GM18909 (cell line): Measurements from ENCODE around the gene SSC4D.
"Not testable (repeated sequence)": the region's sequence is repeated elsewhere in the genome, so short reads cannot be mapped to it uniquely, and the experiment has no call there.

ENCODE experiments used
- ATAC-seq: cut with Tn5 transposase; IDR thresholded peaks from one replicate; pipeline ENCODE4 v1.9.1; 2021; ENCODE audit warnings: mild to moderate bottlenecking; ENCODE audit not compliant: unreplicated experiment, poor library complexity

The SSC4D gene

DNA sequence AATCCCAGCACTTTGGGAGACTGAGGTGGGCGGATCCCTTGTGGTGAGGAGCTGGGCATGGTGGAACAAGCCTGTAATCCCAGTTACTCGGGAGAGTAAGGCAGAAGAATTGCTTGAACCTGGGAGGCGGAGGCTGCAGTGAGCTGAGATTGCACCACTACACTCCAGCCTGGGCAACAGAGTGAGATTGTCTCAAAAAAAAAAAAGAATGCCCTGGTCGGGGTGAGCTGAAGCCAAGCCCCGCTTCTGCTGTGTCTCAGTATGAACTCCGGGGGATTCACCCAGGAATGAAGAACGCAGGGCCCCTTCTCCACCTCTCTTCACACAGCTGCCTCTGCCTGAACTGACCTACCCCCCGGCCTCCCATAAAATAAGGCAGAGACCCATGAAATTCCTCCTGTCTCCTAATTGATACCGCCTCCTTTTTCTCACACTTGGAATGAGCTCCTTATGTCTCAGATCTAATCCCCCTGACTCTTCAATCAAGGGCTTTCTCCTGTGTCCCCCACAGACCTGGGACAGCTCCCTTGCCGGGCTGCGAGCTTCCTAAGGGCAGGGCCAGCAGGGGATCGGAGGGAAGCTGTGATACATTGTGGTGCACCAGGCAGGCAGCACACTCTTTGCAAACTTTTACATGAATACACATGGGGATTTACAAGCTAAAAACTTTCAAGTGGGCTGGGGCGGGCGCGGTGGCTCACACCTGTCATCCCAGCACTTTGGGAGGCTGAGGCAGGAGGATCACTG, 14.3 kb upstream of the SSC4D start:
- ATAC-seq, result no peak

DNA sequence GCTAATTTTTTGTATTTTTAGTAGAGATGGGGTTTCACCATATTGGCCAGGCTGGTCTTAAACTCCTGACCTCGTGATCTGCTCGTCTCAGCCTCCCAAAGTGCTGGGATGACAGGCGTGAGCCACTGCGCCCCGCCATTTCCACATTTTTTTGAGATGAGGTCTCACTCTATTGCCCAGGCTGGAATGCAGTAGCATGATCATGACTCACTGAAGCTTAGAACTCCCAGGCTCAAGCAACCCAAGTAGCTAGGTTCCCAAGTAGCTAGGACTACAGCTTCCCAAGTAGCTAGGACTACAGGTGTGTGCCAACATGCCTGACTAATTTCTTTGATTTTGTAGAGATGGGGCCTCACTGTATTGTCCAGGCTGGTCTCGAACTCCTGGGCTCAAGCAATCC, 11.6 kb upstream of the SSC4D start:
- ATAC-seq, result not testable (repeated sequence)

DNA sequence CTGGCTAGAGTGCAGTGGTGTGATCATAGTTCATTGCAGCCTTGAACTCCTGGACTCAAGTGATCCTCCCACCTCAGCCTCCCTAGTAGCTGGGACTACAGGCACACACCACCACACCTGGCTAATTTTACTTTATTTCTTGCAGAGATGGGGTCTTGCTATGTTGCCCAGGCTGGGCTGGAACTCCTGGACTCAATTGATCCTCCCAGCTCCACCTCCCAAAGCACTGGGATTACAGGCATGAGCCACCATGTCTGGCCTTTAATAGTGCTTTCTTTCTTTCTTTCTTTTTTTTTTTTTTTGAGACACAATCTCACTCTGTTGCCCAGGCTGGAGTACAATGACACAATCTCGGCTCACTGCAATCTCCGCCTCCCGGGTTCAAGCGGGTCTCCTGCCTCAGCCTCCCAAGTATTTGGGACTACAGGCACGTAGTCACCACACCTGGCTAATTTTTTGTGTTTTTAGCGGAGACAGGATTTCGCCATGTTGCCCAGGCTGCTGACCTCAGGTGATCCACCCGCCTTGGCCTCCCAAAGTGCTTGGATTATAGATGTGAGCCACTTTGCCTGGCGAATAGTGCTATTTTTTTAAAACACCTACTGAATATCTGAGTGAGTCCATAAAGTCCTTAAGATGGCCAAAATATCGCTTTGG, 8.3 kb upstream of the SSC4D start:
- ATAC-seq, result not testable (repeated sequence)

DNA sequence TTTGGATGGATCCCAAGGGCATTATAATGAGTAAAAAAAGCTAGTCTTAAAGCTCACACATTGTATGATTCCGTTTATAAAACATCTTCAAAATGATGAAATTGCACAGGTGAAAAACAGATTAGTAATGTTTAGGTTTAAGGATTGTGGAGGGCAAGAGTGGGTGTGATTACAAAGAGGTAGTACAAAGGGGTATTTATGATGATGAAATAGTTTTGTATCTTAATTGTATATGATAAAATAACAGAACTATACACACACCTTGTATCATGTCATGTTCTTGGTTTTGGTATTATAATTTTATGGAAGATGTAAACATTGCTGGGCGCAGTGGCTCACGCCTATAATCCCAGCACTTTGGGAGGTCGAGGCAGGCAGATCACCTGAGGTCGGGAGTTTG, 2.8 kb upstream of the SSC4D start:
- ATAC-seq, result no peak

DNA sequence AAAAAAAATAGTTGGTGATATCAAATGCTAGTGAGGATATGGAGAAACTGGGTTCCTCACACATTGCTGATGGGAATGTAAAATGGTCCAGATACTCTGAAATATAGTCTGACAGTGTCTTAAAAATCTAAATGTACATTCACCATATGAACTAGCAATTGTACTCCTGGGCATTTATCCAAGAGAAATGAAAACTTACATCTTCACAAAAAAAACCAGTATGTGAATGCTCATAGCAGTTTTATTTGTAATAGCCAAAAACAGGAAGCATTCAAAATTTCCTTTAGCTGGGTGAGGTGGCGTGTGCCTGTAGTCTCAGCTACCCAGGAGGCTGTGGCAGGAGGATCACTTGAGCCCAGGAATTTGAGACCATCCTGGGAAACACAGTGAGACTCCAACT, 2.1 kb upstream of the SSC4D start:
- ATAC-seq, result no peak

DNA sequence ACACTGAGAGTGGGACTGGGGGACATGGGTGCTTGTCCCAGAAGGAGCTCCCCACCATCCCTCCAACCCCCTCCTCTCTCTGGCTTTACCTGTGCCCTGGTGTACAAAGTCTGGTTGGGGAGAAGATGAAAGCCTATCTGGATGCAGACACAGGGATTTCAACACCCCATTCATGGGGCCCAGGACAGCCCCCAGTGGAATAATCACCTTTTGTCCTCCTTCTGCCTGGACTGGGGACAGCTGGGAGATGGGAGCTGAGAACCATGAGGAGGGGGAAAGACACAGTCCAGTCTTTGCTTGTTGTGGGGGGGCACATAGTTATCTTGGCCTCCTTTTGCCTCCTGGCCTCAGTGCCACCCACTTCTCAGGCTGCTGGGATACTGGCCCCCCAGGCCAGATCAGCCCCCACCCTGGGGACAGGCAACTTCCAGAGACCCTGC, 1.4 kb downstream of the SSC4D start:
- ATAC-seq, result no peak

DNA sequence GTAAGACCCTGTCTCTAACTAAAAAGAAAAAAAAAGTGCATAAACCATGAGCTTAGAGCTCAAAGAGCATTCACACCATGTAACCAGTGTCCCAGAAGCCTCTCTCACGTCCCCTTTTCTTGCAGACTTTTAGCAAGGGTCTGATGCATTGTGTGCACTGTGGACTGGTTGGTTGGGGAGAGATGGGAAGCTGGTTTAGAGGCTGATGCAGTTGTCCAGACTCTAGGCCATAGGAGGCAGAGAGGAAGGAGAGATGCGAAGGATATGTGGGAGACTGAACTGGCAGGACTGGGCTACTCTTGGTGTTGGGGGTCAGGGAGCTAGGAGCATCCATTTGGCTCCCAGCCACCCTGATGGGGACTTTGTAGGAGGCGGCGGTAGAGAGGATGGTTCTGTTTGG, 1.8 kb downstream of the SSC4D start:
- ATAC-seq, result no peak

DNA sequence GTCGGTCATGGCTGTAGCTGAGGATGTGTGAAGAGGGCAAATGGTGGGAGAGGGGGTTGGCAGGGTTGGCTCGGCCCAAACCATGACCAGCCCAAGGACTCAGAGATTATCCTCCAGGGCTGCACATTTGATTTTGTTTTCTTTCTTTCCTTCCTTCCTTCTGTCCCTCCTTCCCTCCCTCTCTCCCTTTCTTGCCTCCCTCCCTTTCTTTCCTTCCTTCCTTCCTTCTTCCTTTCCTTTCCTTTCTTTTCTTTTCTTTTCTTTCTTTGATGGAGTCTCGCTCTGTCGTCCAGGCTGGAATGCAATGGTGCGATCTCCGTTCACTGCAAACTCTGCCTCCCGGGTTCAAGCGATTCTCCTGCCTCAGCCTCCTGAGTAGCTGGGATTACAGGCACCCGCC, 3.8 kb downstream of the SSC4D start:
- ATAC-seq, result no peak

DNA sequence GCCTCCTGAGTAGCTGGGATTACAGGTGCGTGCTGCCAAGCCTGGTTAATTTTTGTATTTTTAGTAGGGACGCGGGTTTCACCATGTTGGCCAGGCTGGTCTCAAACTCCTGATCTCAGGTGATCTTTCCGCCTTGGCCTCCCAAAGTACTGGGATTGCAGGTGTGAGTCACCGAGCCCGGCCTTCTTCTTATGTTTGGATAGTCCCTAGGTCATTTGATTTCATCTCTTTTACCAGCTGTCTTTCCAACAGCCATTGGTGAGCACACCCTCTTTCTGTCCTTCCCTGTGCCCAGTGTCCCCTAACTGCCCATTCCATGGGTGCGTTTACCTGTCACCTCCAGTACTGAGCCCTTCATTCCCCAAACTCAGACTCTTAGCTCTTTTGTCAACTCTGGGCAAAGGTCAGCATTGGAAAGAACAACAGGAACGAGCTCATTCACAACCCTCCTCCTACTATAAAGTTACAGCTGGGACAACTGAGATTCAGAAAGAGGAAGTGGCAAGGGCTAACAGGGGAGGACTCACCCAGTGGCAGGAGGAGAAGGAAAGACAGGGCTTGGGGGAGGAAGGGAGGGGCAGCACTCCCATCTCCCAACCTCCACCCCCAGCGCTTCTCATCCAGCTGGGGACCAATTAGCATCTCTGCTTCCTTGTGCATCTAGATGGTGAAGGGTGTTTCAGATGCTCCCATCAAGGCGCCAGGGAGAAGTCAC, 5.6 kb downstream of the SSC4D start:
- ATAC-seq, result no peak

DNA sequence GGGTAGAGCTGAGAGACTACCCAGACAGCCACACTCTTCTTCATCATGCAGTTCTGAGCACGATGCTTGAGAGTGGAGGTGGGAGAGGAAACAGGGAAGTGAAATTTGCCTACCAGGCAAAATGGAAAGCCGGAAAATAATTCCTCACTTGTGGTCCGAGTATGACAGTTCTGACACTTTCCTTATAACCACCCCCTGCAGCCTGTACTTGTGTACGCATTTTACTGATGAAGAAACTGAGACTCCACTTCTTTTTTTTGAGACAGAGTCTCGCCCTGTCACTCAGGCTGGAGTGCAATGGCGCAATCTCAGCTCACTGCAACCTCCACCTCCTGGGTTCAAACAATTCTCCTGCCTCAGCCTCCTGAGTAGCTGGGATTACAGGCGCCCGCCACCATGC, 6.4 kb downstream of the SSC4D start:
- ATAC-seq, result not testable (repeated sequence)

DNA sequence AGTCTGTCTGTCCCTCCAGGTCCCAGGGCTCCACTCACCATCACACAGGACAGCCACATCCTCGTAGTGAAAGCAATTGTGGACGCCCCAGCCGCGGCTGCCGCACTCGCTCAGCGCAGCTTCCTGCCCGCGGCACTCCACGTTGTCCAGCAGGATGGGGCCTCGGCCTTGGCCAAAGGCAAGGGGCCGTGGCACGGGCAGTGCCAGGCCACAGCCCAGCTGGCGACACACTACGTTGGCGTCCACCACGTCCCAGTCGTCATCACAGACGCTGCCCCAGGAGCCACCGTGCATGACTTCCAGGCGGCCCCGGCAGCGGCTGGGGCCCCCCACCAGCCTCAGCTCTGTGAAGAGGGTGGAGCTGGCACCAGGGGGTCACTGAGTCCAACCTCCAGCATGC, 9.2 kb downstream of the SSC4D start:
- no peak for ATAC-seq

DNA sequence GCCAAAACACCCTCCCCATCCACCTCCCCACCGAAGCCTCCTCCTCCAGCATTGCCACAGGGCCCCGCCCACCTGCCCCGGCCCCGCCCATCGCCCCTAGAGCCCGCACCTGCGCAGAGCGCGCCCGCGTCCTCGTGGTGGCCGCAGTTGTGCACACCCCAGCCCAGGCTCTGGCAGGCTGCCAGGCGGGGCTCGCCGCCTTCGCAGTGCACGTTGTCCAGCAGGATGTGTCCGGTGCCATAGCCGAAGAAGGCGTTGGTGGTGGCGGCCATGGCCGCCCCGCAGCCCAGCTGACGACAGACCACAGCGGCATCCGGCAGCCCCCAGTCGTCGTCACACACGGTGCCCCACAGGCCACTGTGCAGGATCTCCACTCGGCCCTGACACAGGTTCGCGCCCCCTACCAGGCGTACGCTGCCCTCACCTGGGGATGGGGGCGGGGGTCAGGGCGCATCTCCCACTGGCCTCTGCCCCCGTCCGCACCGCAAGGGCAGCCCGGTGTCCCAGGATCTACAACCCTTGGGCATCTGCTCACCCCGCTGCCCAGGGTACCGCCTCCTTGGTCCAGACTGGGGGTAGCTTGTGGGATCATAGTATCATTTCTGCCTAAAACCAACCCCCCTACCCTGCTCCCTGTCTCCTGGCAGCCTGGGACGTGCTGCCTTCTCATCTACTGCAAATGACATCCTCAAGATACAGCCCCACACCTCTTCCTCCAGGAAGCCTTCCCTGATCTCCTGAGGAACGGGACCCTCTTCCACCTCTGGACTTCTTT, 11.9 kb downstream of the SSC4D start:
- ATAC-seq, result no peak

DNA sequence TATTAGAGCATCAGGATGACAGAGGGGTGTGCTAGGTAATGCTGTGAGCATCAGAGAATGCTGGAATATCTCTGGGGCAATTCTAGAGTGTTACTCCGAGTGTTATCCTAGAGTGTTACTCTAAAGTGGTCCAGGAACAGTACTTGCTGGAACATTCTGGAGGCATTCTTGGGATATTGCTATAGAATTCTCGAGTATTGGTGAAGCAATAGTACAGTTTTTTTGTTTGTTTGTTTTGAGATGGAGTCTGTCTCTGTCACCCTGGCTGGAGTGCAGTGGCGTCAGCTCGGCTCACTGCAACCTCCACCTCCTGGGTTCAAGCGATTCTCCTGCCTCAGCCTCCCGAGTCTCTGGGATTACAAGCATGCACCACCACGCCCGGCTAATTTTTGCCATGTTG, 12.6 kb downstream of the SSC4D start:
- ATAC-seq, result no peak

DNA sequence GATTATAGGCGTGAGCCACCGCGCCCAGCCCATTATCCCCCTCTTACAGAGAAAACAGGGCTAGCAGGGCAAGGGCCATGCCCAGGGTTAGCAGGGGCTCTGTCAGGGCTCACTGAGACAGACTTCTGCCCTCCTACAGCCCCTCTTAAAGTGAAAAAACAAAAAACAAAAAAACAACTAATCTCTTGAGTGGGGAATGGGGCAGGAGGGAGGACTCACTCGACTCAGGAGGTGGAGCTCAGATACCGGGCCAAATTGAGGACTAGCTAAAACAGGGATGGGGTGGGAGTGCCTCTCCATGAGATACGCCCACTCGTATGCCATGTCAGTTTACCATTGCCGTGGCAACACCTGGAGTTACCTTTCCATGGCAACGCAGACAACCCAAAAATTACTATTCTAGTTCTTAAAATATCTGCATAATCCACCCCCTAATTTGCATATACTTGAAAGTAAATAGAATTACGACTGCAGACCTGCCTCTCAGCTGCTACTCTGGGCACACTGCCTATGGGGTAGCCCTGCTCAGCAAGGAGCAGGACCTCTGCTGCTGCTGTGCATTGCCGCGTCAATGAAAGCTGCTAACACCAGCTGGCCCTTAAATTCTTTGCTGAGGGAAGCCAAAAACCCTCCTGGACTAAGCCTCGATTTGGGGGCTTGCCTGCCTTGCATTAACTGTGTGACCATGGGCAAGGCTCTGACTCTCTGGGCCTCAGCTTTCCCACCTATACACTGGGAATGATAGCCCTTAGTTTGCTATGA, 13.4 kb downstream of the SSC4D start:
- ATAC-seq, result no peak

DNA sequence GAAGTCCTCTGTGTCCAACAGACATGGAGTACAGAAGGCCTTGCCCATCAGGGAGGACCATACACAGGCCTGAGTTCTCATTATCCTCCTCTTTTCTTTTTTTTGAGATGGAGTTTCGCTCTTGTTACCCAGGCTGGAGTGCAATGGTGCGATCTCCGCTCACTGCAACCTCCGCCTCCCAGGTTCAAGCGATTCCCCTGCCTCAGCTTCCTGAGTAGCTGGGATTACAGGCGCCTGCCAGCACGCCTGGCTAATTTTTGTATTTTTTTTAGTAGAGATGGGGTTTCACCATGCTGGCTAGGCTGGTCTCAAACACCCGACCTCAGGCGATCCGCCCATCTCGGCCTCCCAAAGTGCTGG, 13.9 kb downstream of the SSC4D start:
- not testable (repeated sequence) for ATAC-seq

DNA sequence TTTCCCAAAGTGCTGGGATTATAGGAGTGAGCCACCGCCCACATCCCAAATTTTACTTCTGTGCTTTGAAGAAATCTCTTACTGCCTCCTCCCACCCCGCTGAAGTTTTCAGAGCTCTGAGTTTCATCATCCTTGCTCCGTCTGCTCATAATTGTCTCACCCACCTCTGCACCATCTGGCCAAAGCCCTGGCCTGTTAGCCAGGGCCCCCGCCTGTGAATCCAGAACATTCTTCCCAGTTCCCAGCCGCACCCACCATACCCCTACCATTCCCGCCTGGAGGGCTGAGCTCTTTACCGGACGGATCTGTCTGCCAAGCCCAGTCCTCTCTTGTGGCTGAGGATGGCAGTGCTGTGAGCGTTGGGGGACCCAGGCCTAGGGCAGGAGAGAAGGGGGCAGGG, 14.5 kb downstream of the SSC4D start:
- ATAC-seq, result no peak

DNA sequence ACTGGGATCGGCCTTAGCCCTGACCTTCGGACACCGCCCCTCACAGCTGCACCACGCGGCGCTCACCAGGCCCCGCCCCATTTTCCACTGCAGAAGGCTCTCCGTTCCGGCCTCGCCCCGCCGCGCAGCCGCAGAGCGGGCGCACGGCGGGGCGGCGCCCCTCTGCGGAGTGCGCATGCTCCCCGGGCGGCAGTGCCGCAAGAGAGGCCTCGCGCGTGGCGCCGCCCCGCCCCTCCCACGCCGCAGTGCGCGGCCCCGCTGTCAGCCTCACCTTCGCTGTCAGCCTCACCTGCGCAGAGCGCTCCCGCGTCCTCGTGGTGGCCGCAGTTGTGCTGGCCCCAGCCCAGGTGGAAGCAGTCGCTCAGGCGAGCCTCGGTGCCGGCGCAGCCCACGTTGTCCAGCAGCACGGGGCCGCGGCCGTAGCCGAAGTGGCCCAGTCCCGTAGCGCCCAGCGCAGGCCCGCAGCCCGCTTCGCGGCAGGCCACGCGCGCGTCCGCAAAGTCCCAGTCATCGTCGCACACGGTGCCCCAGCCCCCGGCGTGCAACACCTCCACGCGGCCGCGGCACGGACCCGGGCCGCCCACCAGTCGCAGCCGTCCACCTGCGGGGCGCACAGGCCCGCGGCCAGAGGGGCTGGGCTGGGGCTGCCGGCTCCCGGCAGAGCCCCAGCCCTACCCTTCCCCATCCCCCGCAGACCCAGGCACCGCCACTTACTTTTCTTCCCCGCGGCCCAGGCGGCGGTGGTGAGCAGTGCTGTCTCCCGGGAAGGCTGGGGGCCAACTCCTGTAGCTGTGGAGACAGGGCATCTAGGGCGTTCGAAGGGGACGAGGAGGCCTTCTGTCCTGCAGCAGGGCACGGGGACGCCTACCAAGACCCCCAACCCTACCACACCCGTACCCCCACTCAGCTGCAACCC, 16.1 kb downstream of the SSC4D start:
- peak; percentile 89 for ATAC-seq

DNA sequence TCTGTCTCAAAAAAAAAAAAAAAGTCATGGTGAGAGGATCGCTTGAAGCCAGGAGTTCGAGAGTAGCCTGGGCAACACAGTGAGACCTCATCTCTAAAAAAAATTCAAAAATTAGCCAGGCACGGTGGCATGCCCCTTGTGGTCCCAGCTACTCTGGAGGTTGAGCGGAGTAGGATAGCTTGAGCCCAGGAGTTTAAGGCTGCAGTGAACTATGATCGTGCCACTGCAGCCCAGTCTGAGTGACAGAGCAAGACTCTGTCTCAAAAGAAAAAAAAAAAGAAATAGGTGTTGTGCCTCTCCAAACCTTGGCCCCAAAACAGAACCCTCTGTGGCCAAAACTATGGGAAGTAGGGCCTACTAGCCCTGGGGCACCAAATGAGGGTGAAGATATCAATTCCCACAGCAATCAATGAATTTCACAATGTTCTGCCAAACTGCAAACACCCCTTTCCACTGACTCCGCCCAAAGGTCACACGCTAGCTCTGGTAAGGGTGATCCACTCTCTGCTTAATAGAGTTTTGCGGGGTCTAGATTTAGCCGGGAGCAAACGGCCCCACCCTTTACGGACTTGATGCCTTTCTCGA, 16.9 kb downstream of the SSC4D start:
- no peak for ATAC-seq

DNA sequence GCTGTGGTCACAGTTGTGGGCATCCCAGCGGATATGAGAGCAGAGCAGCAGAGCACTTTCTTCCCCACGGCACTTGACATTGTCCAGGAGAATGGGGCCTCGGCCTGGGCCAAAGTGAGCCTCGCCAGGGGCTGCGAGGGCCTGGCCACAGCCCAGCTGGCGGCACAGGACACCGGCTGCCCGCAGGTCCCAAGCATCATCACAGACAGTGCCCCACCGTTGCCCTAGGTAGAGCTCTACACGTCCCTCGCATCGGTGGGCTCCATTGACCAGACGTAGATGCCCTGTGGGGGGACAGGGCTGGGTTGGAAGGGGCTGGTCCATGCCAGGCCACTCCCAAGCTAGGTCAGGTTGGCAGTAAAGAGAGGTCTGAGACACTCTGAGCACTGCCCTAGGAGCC, 19.4 kb downstream of the SSC4D start:
- no peak for ATAC-seq
